ENCODE results near the gene SIGLEC11.
"Not testable (repeated sequence)": the region's sequence is repeated elsewhere in the genome, so short reads cannot be mapped to it uniquely, and the experiment has no call there.

The SIGLEC11 gene

GRCh38 chr19:49950956-49951526 lies 9.9 kb downstream of the SIGLEC11 start:
- DNase-seq = no peak

GRCh38 chr19:49950590-49950948 lies 10.4 kb downstream of the SIGLEC11 start:
- DNase-seq = no peak

GRCh38 chr19:49949742-49950589 lies 11.0 kb downstream of the SIGLEC11 start:
- DNase-seq = no peak

GRCh38 chr19:49946415-49946814 lies 14.6 kb downstream of the SIGLEC11 start:
- no peak for DNase-seq

- DNase-seq = not testable (repeated sequence)
Observed at GRCh38 chr19:49944567-49944966, 16.4 kb downstream of the SIGLEC11 start.

GRCh38 chr19:49940482-49940791 lies 20.5 kb downstream of the SIGLEC11 start:
- no peak for DNase-seq

GRCh38 chr19:49939721-49940481 lies 21.1 kb downstream of the SIGLEC11 start:
- DNase-seq = no peak

- no peak for DNase-seq
Observed at GRCh38 chr19:49938662-49939061, 22.3 kb downstream of the SIGLEC11 start.

GRCh38 chr19:49937750-49938381 lies 23.1 kb downstream of the SIGLEC11 start:
- peak; percentile 73 for DNase-seq

GRCh38 chr19:49936549-49936948 lies 24.4 kb downstream of the SIGLEC11 start:
- DNase-seq = no peak

- no peak for DNase-seq
Observed at GRCh38 chr19:49933643-49934042, 27.3 kb downstream of the SIGLEC11 start.

- DNase-seq = no peak
Observed at GRCh38 chr19:49932731-49933131, 28.2 kb downstream of the SIGLEC11 start.

- no peak for DNase-seq
Observed at GRCh38 chr19:49932041-49932451, 28.9 kb downstream of the SIGLEC11 start.

GRCh38 chr19:49931293-49932040 lies 29.5 kb downstream of the SIGLEC11 start:
- no peak for DNase-seq

GRCh38 chr19:49930483-49931011 lies 30.4 kb downstream of the SIGLEC11 start:
- peak; percentile 44 for DNase-seq

- DNase-seq = peak; percentile 98
Observed at GRCh38 chr19:49929611-49930482, 31.1 kb downstream of the SIGLEC11 start.

GRCh38 chr19:49929121-49929610 lies 31.8 kb downstream of the SIGLEC11 start, which contains the start of the genes ATF5 and NUP62:
ATF5 (plus strand) TSS chr19:49929205; CDS start chr19:49930851, 1,646 bp downstream.
NUP62 (minus strand) TSS chr19:49929504; CDS start chr19:49909807, 19,697 bp downstream.
- peak; percentile 93 for DNase-seq

- no peak for DNase-seq
Observed at GRCh38 chr19:49927526-49928264, 33.3 kb downstream of the SIGLEC11 start.

- no peak for DNase-seq
Observed at GRCh38 chr19:49926515-49926914, 34.5 kb downstream of the SIGLEC11 start.

GRCh38 chr19:49925486-49925885 lies 35.5 kb downstream of the SIGLEC11 start:
- no peak for DNase-seq

Measured in NCI-H748 treated with DMSO at 0.1 percent for 48 hours (cell line).